GM21576 (cell line): ENCODE data around the gene TCEAL3.
"Not testable (repeated sequence)": the region's sequence is repeated elsewhere in the genome, so short reads cannot be mapped to it uniquely, and the experiment has no call there.

ENCODE experiments used
- ATAC-seq: cut with Tn5 transposase; IDR thresholded peaks from one replicate; pipeline ENCODE4 v1.9.1; 2021; ENCODE audit warnings: mild to moderate bottlenecking, moderate library complexity; ENCODE audit not compliant: unreplicated experiment

The TCEAL3 gene

GRCh38 chrX:103659460-103659859, 51.7 kb downstream of the TCEAL3 start:
- not testable (repeated sequence) for ATAC-seq
